Middle frontal gyrus (tissue), 1 donor: ENCODE measurements around the gene FAM174C.
"Not testable (repeated sequence)": the region's sequence is repeated elsewhere in the genome, so short reads cannot be mapped to it uniquely, and the experiment has no call there.

Experiments used
- DNase-seq: peaks from one replicate; pipeline ENCODE4 v3.0.0-alpha.2; 2015; ENCODE audit warnings: low spot score; ENCODE audit errors: extremely low spot score

The FAM174C gene

GRCh38 chr19:1317274-1318003, 42.1 kb downstream of the FAM174C start:
- DNase-seq: no peak

DNA sequence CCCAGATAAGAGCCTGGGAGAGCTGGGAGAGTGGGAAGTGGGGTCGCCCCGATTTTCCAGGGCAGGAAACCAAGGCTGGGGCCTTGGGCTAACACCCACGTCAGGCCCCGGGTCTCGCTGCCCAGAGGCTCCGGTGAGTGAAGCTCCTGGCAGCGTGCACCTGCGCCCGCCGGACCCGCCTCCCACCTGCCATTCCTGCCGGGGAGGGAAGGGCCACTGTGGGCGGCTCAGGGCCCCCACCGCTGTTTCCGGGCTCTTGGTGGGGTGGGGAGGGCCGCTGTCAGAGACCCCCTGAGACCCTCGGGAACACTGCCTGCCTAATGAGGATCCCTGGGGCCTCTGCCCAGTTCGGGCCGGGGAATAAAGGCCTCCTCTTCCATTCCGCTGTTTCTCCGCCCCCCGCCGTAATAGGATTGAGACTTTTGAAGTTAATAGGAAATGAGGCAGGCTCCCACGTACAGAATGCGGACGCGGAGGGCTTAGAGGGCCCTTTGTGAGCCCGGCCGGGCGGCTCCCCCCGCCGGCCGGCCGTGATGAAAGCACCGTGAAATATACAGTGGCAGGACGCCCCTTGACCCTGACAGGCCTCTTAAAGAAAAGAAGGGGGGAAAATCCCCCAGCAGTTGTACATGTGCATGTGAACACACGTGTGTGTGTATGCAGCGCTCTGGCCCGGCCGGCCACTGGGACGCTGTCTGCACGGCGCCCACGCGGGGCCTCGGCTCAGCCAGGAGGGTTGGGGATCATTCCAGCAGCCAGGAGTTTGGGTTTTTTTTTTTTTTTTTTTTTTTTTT, 43.5 kb downstream of the FAM174C start:
- no peak for DNase-seq

DNA sequence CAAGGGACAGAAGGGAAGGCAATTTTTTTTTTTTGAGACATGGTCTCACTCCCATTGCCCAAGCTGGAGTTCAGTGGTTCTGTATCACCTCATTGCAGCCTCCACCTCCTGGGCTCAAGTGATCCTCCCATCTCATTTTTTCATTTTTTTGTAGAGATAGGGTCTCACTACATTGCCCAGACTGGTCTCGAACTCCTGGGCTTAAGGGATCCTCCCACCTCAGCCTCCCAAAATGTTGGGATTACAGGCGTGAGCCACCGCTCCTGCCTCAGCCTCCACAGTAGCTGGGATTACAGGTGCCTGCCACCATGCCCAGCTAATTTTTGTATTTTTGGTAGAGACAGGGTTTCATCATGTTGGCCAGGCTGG, 44.9 kb downstream of the FAM174C start:
- not testable (repeated sequence) for DNase-seq

- DNase-seq: no peak
Measured at GRCh38 chr19:1321539-1321938, 46.2 kb downstream of the FAM174C start.

DNA sequence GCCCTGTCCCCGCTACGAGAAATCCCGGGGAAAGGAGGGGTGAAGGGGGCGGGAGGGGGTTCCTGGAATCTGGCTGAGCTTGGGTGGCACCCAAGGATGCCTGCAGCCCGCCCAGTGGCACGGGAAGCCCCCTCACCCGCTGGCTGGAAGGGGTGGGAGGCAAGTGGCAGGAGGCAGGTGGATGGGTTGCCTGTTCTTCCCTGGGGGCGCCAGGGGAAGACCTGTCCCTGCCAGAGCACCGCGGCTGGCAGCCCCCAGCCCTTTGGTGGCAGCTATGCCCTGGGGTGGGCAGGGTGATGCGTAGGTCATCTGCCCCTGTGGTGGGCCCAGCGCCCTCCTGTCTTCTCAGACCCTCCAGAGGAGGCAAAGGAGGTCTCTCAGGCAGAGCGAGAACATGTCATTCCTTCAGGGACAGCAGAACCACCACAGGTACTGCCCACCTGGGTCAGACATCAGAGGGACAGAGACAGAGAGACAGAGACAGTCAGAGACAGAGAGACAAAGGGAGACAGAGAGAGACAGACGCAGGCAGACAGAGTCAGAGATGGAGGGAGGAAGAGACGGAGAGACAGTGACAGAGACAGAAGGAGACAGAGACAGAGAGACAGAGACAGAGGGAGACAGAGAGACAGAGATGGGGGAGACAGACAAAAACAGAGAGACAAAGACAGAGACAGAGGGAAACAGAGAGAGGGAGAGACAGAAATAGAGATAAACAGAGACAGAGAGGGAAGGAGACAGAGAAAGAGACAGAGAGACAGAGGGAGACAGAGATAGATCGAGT, 47.1 kb downstream of the FAM174C start:
- DNase-seq: no peak

DNA sequence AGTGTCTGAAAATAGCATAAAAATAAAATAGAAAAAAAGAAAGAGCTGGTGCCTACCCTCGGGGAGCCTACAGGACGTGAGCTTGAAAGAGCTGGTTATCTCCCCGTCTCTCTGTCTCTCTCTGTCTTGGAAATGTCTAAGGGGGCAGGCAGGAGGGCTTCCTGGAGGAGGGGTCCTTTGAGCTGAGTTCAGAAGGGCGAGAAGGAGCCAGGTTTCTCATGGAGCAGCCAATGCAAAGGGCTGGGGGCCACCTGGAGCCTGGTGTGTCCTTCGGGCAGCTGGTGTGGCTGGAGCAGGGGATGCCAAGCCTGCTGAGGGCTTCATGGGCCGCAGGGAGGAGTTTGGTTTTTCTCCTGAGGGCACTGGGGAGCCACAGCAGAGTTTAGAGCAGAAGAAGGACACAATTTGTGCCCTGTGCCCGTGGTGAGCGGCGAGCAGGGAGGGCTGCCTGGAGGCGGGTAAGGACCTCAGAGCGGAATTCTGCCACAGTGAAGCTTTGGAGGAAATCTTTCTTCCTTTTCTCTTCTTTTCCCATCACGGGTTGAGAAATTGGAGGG, 49.0 kb downstream of the FAM174C start:
- no peak for DNase-seq

DNA sequence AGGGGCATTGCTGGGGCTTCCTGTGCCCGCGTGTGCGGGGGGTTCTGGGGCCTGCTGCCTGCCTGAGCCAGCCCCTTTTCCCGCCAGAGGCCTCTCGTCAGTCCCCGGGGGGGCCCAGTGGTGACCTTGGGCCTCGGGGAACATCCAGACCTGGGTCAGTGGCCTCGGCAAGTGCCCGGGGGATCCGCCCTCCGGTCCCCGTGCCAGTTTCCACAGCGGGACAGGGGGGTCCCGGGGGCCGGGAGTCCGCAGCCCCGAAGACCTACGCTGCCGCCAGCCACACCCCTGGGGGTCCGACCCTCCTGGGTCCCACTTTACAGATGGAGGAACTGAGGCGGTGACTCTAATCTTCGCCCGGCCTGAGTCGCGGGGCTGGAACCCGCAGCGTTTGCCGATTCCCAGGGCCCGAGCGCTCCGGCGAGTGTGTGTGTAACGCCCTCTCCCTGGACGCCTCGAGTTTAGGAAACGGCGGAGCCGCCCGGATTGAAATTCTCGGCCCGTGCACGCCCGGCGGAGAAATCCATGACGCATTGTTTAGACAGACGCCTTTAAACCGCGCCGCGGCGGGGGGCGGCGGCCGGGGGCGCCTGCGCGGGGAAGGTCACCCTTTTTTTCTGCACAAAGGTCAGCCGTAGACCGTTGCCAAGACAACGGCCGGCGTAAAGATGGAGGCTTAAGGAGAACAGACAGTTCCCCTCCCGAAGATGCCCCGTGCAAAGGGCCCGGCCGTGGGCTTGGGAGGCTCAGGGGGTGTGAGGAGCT, 49.7 kb downstream of the FAM174C start:
- peak; percentile 40 for DNase-seq

- no peak for DNase-seq
Measured at GRCh38 chr19:1325568-1326294, 50.4 kb downstream of the FAM174C start.

- DNase-seq: no peak
Measured at GRCh38 chr19:1327125-1327524, 51.8 kb downstream of the FAM174C start.
